Cerebellar cortex (tissue), 1 donor: ENCODE measurements around the gene SACS.
"Not testable (repeated sequence)": the region's sequence is repeated elsewhere in the genome, so short reads cannot be mapped to it uniquely, and the experiment has no call there.

ENCODE experiments used
- DNase-seq: peaks from one replicate; pipeline ENCODE4 v3.0.0-alpha.2; 2015; ENCODE audit warnings: low spot score

Gene SACS

GRCh38 chr13:23456437-23457210 lies 23.1 kb upstream of the SACS start:
- DNase-seq = no peak

DNA sequence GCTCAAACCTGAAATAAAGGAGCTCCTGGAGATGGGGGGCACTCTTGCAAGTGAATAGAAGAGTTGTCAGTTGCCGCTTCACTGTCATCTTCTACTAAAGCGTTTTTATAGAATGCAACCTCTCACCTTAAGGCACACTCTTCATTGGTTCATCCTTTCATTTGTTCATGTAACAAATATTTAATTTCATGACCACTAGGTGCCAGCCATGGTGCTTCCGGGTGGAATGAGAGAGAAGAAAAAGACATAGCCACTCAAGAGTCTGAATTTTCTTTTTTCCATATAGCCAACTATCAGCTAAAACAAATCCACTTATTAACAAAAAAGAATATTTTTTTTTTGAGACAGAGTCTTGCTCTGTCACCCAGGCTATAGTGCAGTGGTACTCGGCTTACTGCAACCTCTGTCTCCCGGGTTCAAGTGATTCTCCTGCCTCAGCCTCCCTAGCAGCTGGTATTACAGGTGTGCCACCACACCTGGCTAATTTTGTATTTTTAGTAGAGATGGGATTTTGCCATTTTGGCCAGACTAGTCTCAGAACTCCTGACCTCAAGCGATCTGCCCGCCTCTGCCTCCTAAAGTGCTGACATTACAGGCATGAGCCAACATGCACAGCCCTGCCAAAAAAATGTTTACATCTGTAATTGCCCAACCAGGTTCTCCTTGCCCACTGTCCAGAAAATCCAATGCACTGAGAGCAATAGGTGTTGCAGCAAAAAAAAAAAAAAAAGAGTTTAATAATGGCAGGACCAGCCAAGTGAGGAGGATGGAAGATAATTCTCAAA lies 22.1 kb upstream of the SACS start:
- no peak for DNase-seq

DNA sequence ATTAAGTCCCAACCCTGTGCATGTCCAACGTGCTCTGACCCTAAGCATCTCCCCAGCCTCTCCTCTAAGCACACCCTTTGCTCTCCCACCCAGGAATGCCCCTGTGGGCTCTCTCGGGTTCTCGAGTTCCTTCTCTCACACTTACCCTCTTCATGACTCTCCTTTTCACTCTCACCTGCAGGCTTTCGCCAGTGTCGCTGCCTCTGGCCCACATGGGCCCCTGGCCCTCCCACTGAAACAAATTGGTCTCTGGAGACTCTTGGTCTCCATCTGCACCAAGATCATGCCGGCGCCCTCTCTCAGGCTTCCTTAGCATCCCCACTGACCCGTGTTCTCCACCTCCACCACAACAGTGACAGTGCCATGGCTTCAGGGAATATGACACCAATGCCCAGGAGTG lies 19.6 kb upstream of the SACS start:
- no peak for DNase-seq

GRCh38 chr13:23450340-23451046 lies 17.0 kb upstream of the SACS start:
- no peak for DNase-seq

- DNase-seq = no peak
Observed at GRCh38 chr13:23449398-23450162, 16.1 kb upstream of the SACS start.

GRCh38 chr13:23447927-23448326 lies 14.4 kb upstream of the SACS start:
- no peak for DNase-seq

GRCh38 chr13:23445794-23446193 lies 12.3 kb upstream of the SACS start:
- no peak for DNase-seq

DNA sequence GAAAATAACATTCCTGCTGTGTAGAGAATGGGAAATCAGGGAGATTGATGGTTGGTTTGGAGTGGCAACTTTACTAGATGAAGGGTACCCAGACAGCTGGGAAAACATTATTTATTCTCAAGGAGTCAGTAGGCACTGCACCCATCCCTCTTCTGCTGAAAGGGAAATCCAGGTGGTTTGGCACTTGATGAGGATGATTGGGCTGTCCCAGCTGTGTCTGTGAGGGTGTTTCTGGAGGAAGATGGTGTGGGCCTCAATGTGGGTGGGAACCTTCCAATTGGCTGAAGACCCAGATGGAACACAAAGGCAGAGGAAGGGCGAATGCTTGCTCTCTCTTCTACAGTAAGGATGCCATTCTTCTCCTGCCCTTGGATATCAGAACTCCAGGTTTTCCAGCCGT lies 10.4 kb upstream of the SACS start:
- DNase-seq = no peak

- no peak for DNase-seq
Observed at GRCh38 chr13:23443110-23443509, 9.6 kb upstream of the SACS start.

- DNase-seq = no peak
Observed at GRCh38 chr13:23440821-23441618, 7.5 kb upstream of the SACS start.

DNA sequence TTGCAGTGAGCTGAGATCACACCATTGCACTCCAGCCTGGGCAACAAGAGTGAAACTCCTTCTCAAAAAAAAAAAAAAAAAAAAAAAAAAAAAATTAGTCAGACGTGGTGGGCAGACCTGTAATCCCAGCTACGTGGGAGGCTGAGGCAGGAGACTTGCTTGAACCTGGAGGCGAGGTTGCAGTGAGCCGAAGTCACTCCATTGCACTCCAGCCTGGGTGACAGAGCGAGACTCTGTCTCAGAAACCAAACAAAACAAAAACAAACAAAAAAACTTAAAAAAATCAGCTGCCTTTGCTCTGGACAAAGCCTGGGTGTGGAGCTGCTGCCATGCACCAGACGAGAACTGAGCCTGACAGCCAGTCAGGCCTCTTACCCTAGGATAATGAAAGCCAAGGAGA lies 6.8 kb upstream of the SACS start:
- DNase-seq = not testable (repeated sequence)

GRCh38 chr13:23437916-23438315 lies 4.4 kb upstream of the SACS start:
- no peak for DNase-seq

DNA sequence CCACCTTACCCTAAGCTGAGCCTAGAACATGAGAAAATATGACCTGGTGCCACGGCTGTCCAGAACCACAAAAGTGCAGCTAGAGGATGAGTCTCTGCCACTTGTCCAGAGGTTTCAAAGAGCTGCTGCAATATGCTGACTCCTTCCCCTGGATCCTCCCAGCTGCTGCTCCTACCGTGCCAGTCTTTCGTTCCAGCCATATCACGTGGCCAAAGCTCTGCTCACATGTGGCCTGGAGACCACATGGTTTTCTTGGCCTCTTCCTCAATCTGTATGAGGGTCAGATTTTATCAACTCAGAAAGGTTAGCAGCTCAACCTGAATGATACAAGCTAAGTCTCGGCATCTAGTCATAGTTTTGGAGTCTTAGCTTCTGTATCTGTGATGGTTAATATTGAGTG lies 3.2 kb upstream of the SACS start:
- DNase-seq = no peak

DNA sequence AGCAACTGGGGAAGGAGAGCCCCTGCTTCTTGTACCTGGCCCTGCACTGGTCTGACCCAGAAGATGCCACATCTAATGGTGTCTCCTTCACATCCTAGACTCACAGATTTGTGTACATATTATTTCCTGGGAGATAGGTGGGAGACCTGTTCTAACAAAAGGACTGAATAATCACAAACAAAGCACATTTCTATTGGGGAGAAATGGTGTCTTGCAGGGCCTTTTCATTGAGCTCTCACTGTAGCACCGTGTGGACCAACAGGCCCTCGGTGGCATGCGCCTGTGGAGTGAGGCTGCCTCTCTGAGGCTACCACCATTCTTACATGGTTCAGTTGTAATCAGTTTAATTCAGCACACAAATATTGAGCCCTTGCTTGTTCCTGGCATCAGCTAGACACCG lies 989 bp upstream of the SACS start:
- no peak for DNase-seq

GRCh38 chr13:23432626-23433025 lies 876 bp downstream of the SACS start:
- DNase-seq = no peak

- DNase-seq = no peak
Observed at GRCh38 chr13:23430664-23431063, 2.8 kb downstream of the SACS start.

GRCh38 chr13:23427881-23428528 lies 5.5 kb downstream of the SACS start:
- DNase-seq = no peak

DNA sequence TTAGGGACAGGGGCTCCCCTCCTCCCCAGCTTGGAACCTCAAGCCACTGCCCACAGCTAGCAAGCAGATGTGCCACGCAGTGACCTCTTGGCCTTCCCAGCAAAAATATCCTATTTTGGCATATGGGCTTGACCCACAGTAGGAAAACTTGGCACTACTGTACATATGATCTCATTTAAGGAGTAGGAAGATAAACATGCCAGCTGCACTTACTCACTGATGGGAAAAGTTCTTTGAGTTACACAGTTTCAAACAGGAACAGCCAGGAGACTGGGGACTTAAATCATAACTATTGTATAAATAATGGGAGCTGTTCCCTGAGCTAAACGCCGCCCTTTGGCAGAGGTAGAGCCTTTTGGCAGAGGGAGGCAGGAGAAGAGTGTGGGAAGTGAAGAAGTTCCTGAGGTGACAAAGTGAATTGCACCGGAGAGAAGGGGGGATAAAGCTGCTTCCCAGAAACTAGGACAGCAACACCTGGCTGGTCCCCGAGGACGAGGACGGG lies 6.1 kb downstream of the SACS start:
- DNase-seq = no peak

- DNase-seq = no peak
Observed at GRCh38 chr13:23421596-23421995, 11.9 kb downstream of the SACS start.
